Osteoblast (primary cell): Measurements from ENCODE around the gene PHLPP1. TPM values are rescaled to one million over a fixed set of nuclear protein-coding genes. Genes with fewer than 3 reads are reported as not detected.

ENCODE experiments used
- DNase-seq: peaks from one replicate; pipeline ENCODE4 v3.0.0; 2011; ENCODE audit warnings: low spot score, mixed read lengths; ENCODE audit not compliant: insufficient read length; ENCODE audit errors: missing footprints
- H2AFZ ChIP-seq: 2 replicates; pipeline ENCODE4 v1.6.0; 2011; ENCODE audit warnings: mild to moderate bottlenecking, low read length
- H3K27ac ChIP-seq: 2 replicates; pipeline ENCODE4 v1.5.1; 2011; ENCODE audit warnings: mild to moderate bottlenecking, low read depth, low read length, moderate library complexity
- H3K27me3 ChIP-seq: 2 replicates; pipeline ENCODE4 v1.6.0; 2012; ENCODE audit warnings: mild to moderate bottlenecking, control low read depth, inconsistent platforms, low read length, moderate library complexity; ENCODE audit not compliant: insufficient read depth
- H3K36me3 ChIP-seq: 2 replicates; pipeline ENCODE4 v1.5.1; 2011; ENCODE audit warnings: mild to moderate bottlenecking, low read length, control low read depth, moderate library complexity; ENCODE audit not compliant: insufficient read depth
- H3K4me1 ChIP-seq: 2 replicates; pipeline ENCODE4 v1.5.1; 2011; ENCODE audit warnings: mild to moderate bottlenecking, low read length, control low read depth, moderate library complexity; ENCODE audit not compliant: insufficient read depth
- H3K4me2 ChIP-seq: 2 replicates; pipeline ENCODE4 v1.6.0; 2011; ENCODE audit warnings: mild to moderate bottlenecking, low read length; ENCODE audit not compliant: insufficient read depth
- H3K4me3 ChIP-seq: fragments of 200-600 bp; sonication (generic); 3 replicates; pipeline ENCODE4 v1.5.1; 2012; ENCODE audit warnings: mild to moderate bottlenecking, low read length, inconsistent platforms; ENCODE audit not compliant: insufficient read depth
- H3K79me2 ChIP-seq: 2 replicates; pipeline ENCODE4 v1.6.0; 2012; ENCODE audit warnings: mild to moderate bottlenecking, low read length, control low read depth, inconsistent platforms; ENCODE audit not compliant: insufficient read depth
- H3K9me3 ChIP-seq: 2 replicates; pipeline ENCODE4 v1.5.1; 2011; ENCODE audit warnings: low read depth, low read length, control low read depth
- H4K20me1 ChIP-seq: 2 replicates; pipeline ENCODE4 v1.6.0; 2012; ENCODE audit warnings: mild to moderate bottlenecking, low read length, control low read depth; ENCODE audit not compliant: insufficient read depth
- CTCF ChIP-seq: IDR thresholded peaks from 2 replicates; pipeline ENCODE4 v1.5.1; 2011; ENCODE audit warnings: mild to moderate bottlenecking, low read depth, low read length, moderate library complexity; ENCODE audit errors: extremely low read depth
- total RNA-seq: library from RNA; depleted of rRNA; stranded (reverse); fragments of >200 nt; gene quantifications from 2 replicates; pipeline ENCODE4 v1.2.3, GENCODE V29; 2012

The PHLPP1 gene
- total RNA-seq, 1 donor: 6.9 TPM

- no peaks in the 10 kb centered on the region for H3K9me3 ChIP-seq
- H3K79me2 ChIP-seq: no peaks in the 10 kb centered on the region
- H3K36me3 ChIP-seq: no peaks in the 10 kb centered on the region
- no peak for TF ChIP-seq CTCF
- no peak overlapping the region for H3K27ac ChIP-seq
- H3K4me2 ChIP-seq: no peak overlapping the region
- DNase-seq: no peak
- no peak overlapping the region for H3K4me3 ChIP-seq
- no peaks in the 10 kb centered on the region for H3K27me3 ChIP-seq
- no peak overlapping the region for H2AFZ ChIP-seq
- no peaks in the 10 kb centered on the region for H4K20me1 ChIP-seq
- peaks cover 5% of the 10 kb centered on the region for H3K4me1 ChIP-seq
Measured at GRCh38 chr18:62868645-62869044, 153.3 kb downstream of the PHLPP1 start.

GRCh38 chr18:62870643-62871042 is 155.3 kb downstream of the PHLPP1 start:
- Histone ChIP-seq H3K4me1 (peaks cover 5% of the 10 kb centered on the region), H3K4me2 (no peak overlapping the region)
- no peak for TF ChIP-seq CTCF

GRCh38 chr18:62875323-62875722 is 160.0 kb downstream of the PHLPP1 start:
- H3K4me3 ChIP-seq: no peak overlapping the region
- no peak for DNase-seq
- no peaks in the 10 kb centered on the region for H3K79me2 ChIP-seq
- no peak for TF ChIP-seq CTCF
- H3K27ac ChIP-seq: no peak overlapping the region
- H4K20me1 ChIP-seq: no peaks in the 10 kb centered on the region
- H3K36me3 ChIP-seq: no peaks in the 10 kb centered on the region
- no peak overlapping the region for H2AFZ ChIP-seq
- H3K27me3 ChIP-seq: no peaks in the 10 kb centered on the region
- peaks cover 26% of the 10 kb centered on the region for H3K4me1 ChIP-seq
- H3K9me3 ChIP-seq: no peaks in the 10 kb centered on the region
- no peak overlapping the region for H3K4me2 ChIP-seq

More at GRCh38 chr18:62870643-62871042, 155.3 kb downstream of the PHLPP1 start:
- H3K79me2 ChIP-seq: no peaks in the 10 kb centered on the region
- H3K4me3 ChIP-seq: no peak overlapping the region
- H3K27ac ChIP-seq: no peak overlapping the region
- H3K9me3 ChIP-seq: no peaks in the 10 kb centered on the region
- no peaks in the 10 kb centered on the region for H3K27me3 ChIP-seq
- no peaks in the 10 kb centered on the region for H4K20me1 ChIP-seq
- no peak for DNase-seq
- H3K36me3 ChIP-seq: no peaks in the 10 kb centered on the region
- H2AFZ ChIP-seq: no peak overlapping the region

GRCh38 chr18:62876111-62876510 is 160.8 kb downstream of the PHLPP1 start:
- H4K20me1 ChIP-seq: no peaks in the 10 kb centered on the region
- peaks cover 26% of the 10 kb centered on the region for H3K4me1 ChIP-seq
- no peaks in the 10 kb centered on the region for H3K36me3 ChIP-seq
- TF ChIP-seq CTCF: no peak
- H3K27me3 ChIP-seq: no peaks in the 10 kb centered on the region
- no peak overlapping the region for H3K4me2 ChIP-seq
- no peak for DNase-seq
- no peaks in the 10 kb centered on the region for H3K79me2 ChIP-seq
- no peaks in the 10 kb centered on the region for H3K9me3 ChIP-seq
- no peak overlapping the region for H2AFZ ChIP-seq
- no peak overlapping the region for H3K4me3 ChIP-seq
- no peak overlapping the region for H3K27ac ChIP-seq
